HepG2 (cell line): ENCODE results near the gene PTK7. TPM values are rescaled to one million over a fixed set of nuclear protein-coding genes. Genes with fewer than 3 reads are reported as not detected.

Source experiments
- ARNTL ChIP-seq: sonication (generic); formaldehyde crosslinking; IDR thresholded peaks from 2 replicates; pipeline ENCODE4 v1.4.0; 2020; ENCODE audit warnings: mild to moderate bottlenecking, missing genetic modification reagents
- BCL6 ChIP-seq: IDR thresholded peaks from 2 replicates; pipeline ENCODE4 v1.6.1; 2016; ENCODE audit warnings: missing genetic modification reagents, missing compliant biosample characterization
- CCDC6 ChIP-seq: sonication (generic); formaldehyde crosslinking; IDR thresholded peaks from 2 replicates; pipeline ENCODE4 v1.8.1; 2022; ENCODE audit warnings: mild to moderate bottlenecking, missing genetic modification reagents, moderate library complexity
- CSRNP1 ChIP-seq: sonication (generic); formaldehyde crosslinking; IDR thresholded peaks from 2 replicates; pipeline ENCODE4 v1.8.1; 2023; ENCODE audit warnings: mild to moderate bottlenecking, missing genetic modification reagents
- GTF2F1 ChIP-seq: fragments of 150-350 bp; IDR thresholded peaks from 2 replicates; pipeline ENCODE4 v1.6.1; 2014; ENCODE audit warnings: low read length
- HDAC2 ChIP-seq: sonication (generic); formaldehyde crosslinking; IDR thresholded peaks from 2 replicates; pipeline ENCODE4 v1.4.0; 2020; ENCODE audit warnings: missing genetic modification reagents
- HNF4G ChIP-seq, 2 experiments: sonication (generic) in 1 of 2; formaldehyde crosslinking in 1 of 2; IDR thresholded peaks; 2 replicates each; pipeline versions ENCODE4 v1.4.0 to v1.6.1; 2011 to 2020; ENCODE audit warnings: borderline replicate concordance in 2 of 2, low read depth in 2 of 2, mild to moderate bottlenecking in 2 of 2, low read length in 1 of 2, missing genetic modification reagents in 1 of 2, moderate library complexity in 1 of 2
- KIAA2018 ChIP-seq: sonication (generic); formaldehyde crosslinking; IDR thresholded peaks from 2 replicates; pipeline ENCODE4 v1.5.0; 2020; ENCODE audit warnings: mild to moderate bottlenecking, missing genetic modification reagents, borderline replicate concordance
- PLRG1 ChIP-seq: fragments of 450-650 bp; conservative IDR thresholded peaks from 2 replicates; pipeline ENCODE4 v1.6.1; 2016
- REL ChIP-seq: sonication (generic); formaldehyde crosslinking; conservative IDR thresholded peaks from 2 replicates; pipeline ENCODE4 v1.8.0; 2022; ENCODE audit warnings: mild to moderate bottlenecking, missing genetic modification reagents, moderate library complexity
- RELA ChIP-seq: sonication (generic); formaldehyde crosslinking; IDR thresholded peaks from 2 replicates; pipeline ENCODE4 v1.4.0; 2020; ENCODE audit warnings: missing genetic modification reagents
- TFE3 ChIP-seq: IDR thresholded peaks from 2 replicates; pipeline ENCODE4 v1.6.1; 2016
- TRAFD1 ChIP-seq: sonication (generic); formaldehyde crosslinking; IDR thresholded peaks from 2 replicates; pipeline ENCODE4 v1.5.1; 2020; ENCODE audit warnings: missing genetic modification reagents, mild to moderate bottlenecking, borderline replicate concordance
- ZBTB7A ChIP-seq: sonication (generic); formaldehyde crosslinking; IDR thresholded peaks from 2 replicates; pipeline ENCODE4 v1.8.0; 2022; ENCODE audit warnings: mild to moderate bottlenecking, missing genetic modification reagents
- ZMYM3 ChIP-seq: sonication (generic); formaldehyde crosslinking; IDR thresholded peaks from 2 replicates; pipeline ENCODE4 v1.5.1; 2020; ENCODE audit warnings: mild to moderate bottlenecking, missing genetic modification reagents
- ZNF430 ChIP-seq: sonication (generic); formaldehyde crosslinking; IDR thresholded peaks from 2 replicates; pipeline ENCODE4 v1.9.0; 2021; ENCODE audit warnings: mild to moderate bottlenecking, missing genetic modification reagents
- ZNF709 ChIP-seq: sonication (generic); formaldehyde crosslinking; IDR thresholded peaks from 2 replicates; pipeline ENCODE4 v1.5.0; 2020; ENCODE audit warnings: mild to moderate bottlenecking, missing genetic modification reagents
- polyA plus RNA-seq, 8 experiments: library from polyadenylated mRNA; depleted of rRNA in 3 of 8; stranded (reverse) in 7 of 8; unstranded in 1 of 8; fragments of >200 nt; fragmentation: Illumina TruSeq in 4 of 8; extraction: Trizol in 4 of 8; gene quantifications; 2 replicates each; pipeline versions ENCODE4 v1.2.1 to v1.2.3, GENCODE V29; 2011 to 2016; ENCODE audit warnings: low read depth in 4 of 8, missing spikeins in 1 of 8, mixed read lengths in 1 of 8; ENCODE audit not compliant: insufficient read depth in 1 of 8
- total RNA-seq, 5 experiments: library from RNA; depleted of rRNA; stranded (reverse); fragments of >200 nt; fragmentation: Illumina TruSeq; extraction: Trizol; gene quantifications; 2 replicates each; pipeline ENCODE4 v1.2.3, GENCODE V29; 2016; ENCODE audit warnings: low read depth in 1 of 5

Gene PTK7
- total and polyA plus RNA-seq, 2 of the 13 experiments (the other 11 are each of a cell fraction or from before 2014, with no cell fraction given) = 98.5 to 99.8 TPM

GRCh38 chr6:43170417-43170930 is 94.4 kb downstream of the PTK7 start (continued):
- TF ChIP-seq HDAC2 (CRISPR knock-in tag) (no peak), PLRG1 (no peak), REL (CRISPR knock-in tag) (0 out of 2 replicates have a peak, but pooled peaks have one; percentile 4), BCL6 (CRISPR knock-in tag) (no peak), ZNF709 (CRISPR knock-in tag) (0 out of 2 replicates have a peak, but pooled peaks have one; percentile 34), TRAFD1 (no peak), ZNF430 (CRISPR knock-in tag) (no peak; the same call in 1 of the 2 replicates), CCDC6 (no peak), GTF2F1 (no peak), ZMYM3 (CRISPR knock-in tag) (no peak), KIAA2018 (no peak), CSRNP1 (CRISPR knock-in tag) (peak; percentile 68; the same call in 1 of the 2 replicates), RELA (CRISPR knock-in tag) (no peak), TFE3 (CRISPR knock-in tag) (no peak; the same call in 1 of the 2 replicates), HNF4G (IDR thresholded peaks at IDR 0.05; ENCODE audit: borderline replicate concordance, low read depth, low read length) (no peak), HNF4G (CRISPR knock-in tag; IDR thresholded peaks at IDR 0.05; ENCODE audit: borderline replicate concordance, low read depth) (no peak; the same call in 1 of the 2 replicates), ARNTL (CRISPR knock-in tag) (no peak; the same call in 1 of the 2 replicates), ZBTB7A (no peak)
